ENCODE data around the gene GTSE1.

The GTSE1 gene

GRCh38 chr22:46322711-46323110 is 26.0 kb downstream of the GTSE1 start:
- Histone ChIP-seq H3K27me3 (ENCODE audit: control insufficient read depth in 1 of 2, insufficient read depth in 2 of 2, low read length in 2 of 2) (no peaks in the 10 kb centered on the region), H3K4me1 (ENCODE audit: insufficient read depth, low read length) (no peaks in the 10 kb centered on the region), H3K27ac (ENCODE audit: low read depth, low read length) (no peak overlapping the region), H3K36me3 (ENCODE audit: insufficient read depth, low read length) (no peaks in the 10 kb centered on the region), H3K9ac (ENCODE audit: low read length) (no peak overlapping the region), H3K9me3 (ENCODE audit: low read length) (no peaks in the 10 kb centered on the region), H3K4me3 (ENCODE audit: low read depth in 1 of 2, low read length in 2 of 2) (no peak overlapping the region)

- H3K36me3 ChIP-seq (ENCODE audit: insufficient read depth, low read length), result no peaks in the 10 kb centered on the region
Observed at GRCh38 chr22:46323162-46323561, 26.5 kb downstream of the GTSE1 start.

GRCh38 chr22:46326066-46326680 is 29.5 kb downstream of the GTSE1 start:
- Histone ChIP-seq H3K4me3 (ENCODE audit: low read depth in 1 of 2, low read length in 2 of 2) (no peak overlapping the region), H3K36me3 (ENCODE audit: insufficient read depth, low read length) (no peaks in the 10 kb centered on the region), H3K9me3 (ENCODE audit: low read length) (no peaks in the 10 kb centered on the region), H3K9ac (ENCODE audit: low read length) (no peak overlapping the region), H3K27ac (ENCODE audit: low read depth, low read length) (no peak overlapping the region), H3K27me3 (ENCODE audit: control insufficient read depth in 1 of 2, insufficient read depth in 2 of 2, low read length in 2 of 2) (no peaks in the 10 kb centered on the region), H3K4me1 (ENCODE audit: insufficient read depth, low read length) (no peaks in the 10 kb centered on the region)

More at GRCh38 chr22:46323162-46323561, 26.5 kb downstream of the GTSE1 start:
- no peak overlapping the region for H3K4me3 ChIP-seq (ENCODE audit: low read depth in 1 of 2, low read length in 2 of 2)
- no peaks in the 10 kb centered on the region for H3K27me3 ChIP-seq (ENCODE audit: control insufficient read depth in 1 of 2, insufficient read depth in 2 of 2, low read length in 2 of 2)
- H3K9ac ChIP-seq (ENCODE audit: low read length), result no peak overlapping the region
- H3K9me3 ChIP-seq (ENCODE audit: low read length), result no peaks in the 10 kb centered on the region
- H3K27ac ChIP-seq (ENCODE audit: low read depth, low read length), result no peak overlapping the region
- H3K4me1 ChIP-seq (ENCODE audit: insufficient read depth, low read length), result no peaks in the 10 kb centered on the region

GRCh38 chr22:46327691-46328465 is 31.2 kb downstream of the GTSE1 start:
- no peak overlapping the region for H3K9ac ChIP-seq (ENCODE audit: low read length)
- H3K36me3 ChIP-seq (ENCODE audit: insufficient read depth, low read length), result no peaks in the 10 kb centered on the region
- no peaks in the 10 kb centered on the region for H3K4me1 ChIP-seq (ENCODE audit: insufficient read depth, low read length)
- H3K27me3 ChIP-seq (ENCODE audit: control insufficient read depth in 1 of 2, insufficient read depth in 2 of 2, low read length in 2 of 2), result no peaks in the 10 kb centered on the region
- no peak overlapping the region for H3K27ac ChIP-seq (ENCODE audit: low read depth, low read length)
- H3K4me3 ChIP-seq (ENCODE audit: low read depth in 1 of 2, low read length in 2 of 2), result no peak overlapping the region
- no peaks in the 10 kb centered on the region for H3K9me3 ChIP-seq (ENCODE audit: low read length)

GRCh38 chr22:46328797-46329196 is 32.1 kb downstream of the GTSE1 start:
- H3K9me3 ChIP-seq (ENCODE audit: low read length), result no peaks in the 10 kb centered on the region
- H3K4me1 ChIP-seq (ENCODE audit: insufficient read depth, low read length), result no peaks in the 10 kb centered on the region
- no peak overlapping the region for H3K27ac ChIP-seq (ENCODE audit: low read depth, low read length)
- no peaks in the 10 kb centered on the region for H3K27me3 ChIP-seq (ENCODE audit: control insufficient read depth in 1 of 2, insufficient read depth in 2 of 2, low read length in 2 of 2)
- no peak overlapping the region for H3K4me3 ChIP-seq (ENCODE audit: low read depth in 1 of 2, low read length in 2 of 2)
- no peak overlapping the region for H3K9ac ChIP-seq (ENCODE audit: low read length)
- H3K36me3 ChIP-seq (ENCODE audit: insufficient read depth, low read length), result no peaks in the 10 kb centered on the region

- H3K27me3 ChIP-seq (ENCODE audit: control insufficient read depth in 1 of 2, insufficient read depth in 2 of 2, low read length in 2 of 2), result no peaks in the 10 kb centered on the region
- no peaks in the 10 kb centered on the region for H3K36me3 ChIP-seq (ENCODE audit: insufficient read depth, low read length)
- no peak overlapping the region for H3K27ac ChIP-seq (ENCODE audit: low read depth, low read length)
- no peak overlapping the region for H3K4me3 ChIP-seq (ENCODE audit: low read depth in 1 of 2, low read length in 2 of 2)
- H3K9ac ChIP-seq (ENCODE audit: low read length), result no peak overlapping the region
- no peaks in the 10 kb centered on the region for H3K9me3 ChIP-seq (ENCODE audit: low read length)
- H3K4me1 ChIP-seq (ENCODE audit: insufficient read depth, low read length), result no peaks in the 10 kb centered on the region
Observed at GRCh38 chr22:46329616-46330015, 32.9 kb downstream of the GTSE1 start.

GRCh38 chr22:46330426-46330825 is 33.8 kb downstream of the GTSE1 start:
- H3K36me3 ChIP-seq (ENCODE audit: insufficient read depth, low read length), result no peaks in the 10 kb centered on the region
- no peaks in the 10 kb centered on the region for H3K27me3 ChIP-seq (ENCODE audit: control insufficient read depth in 1 of 2, insufficient read depth in 2 of 2, low read length in 2 of 2)

GRCh38 chr22:46331496-46331895 is 34.8 kb downstream of the GTSE1 start:
- Histone ChIP-seq H3K27me3 (ENCODE audit: control insufficient read depth in 1 of 2, insufficient read depth in 2 of 2, low read length in 2 of 2) (no peaks in the 10 kb centered on the region), H3K4me3 (ENCODE audit: low read depth in 1 of 2, low read length in 2 of 2) (no peak overlapping the region), H3K27ac (ENCODE audit: low read depth, low read length) (no peak overlapping the region), H3K9ac (ENCODE audit: low read length) (no peak overlapping the region), H3K9me3 (ENCODE audit: low read length) (no peaks in the 10 kb centered on the region), H3K4me1 (ENCODE audit: insufficient read depth, low read length) (peaks cover 3% of the 10 kb centered on the region), H3K36me3 (ENCODE audit: insufficient read depth, low read length) (no peaks in the 10 kb centered on the region)

More at GRCh38 chr22:46330426-46330825, 33.8 kb downstream of the GTSE1 start:
- Histone ChIP-seq H3K9ac (ENCODE audit: low read length) (no peak overlapping the region), H3K9me3 (ENCODE audit: low read length) (no peaks in the 10 kb centered on the region), H3K4me1 (ENCODE audit: insufficient read depth, low read length) (no peaks in the 10 kb centered on the region), H3K4me3 (ENCODE audit: low read depth in 1 of 2, low read length in 2 of 2) (no peak overlapping the region), H3K27ac (ENCODE audit: low read depth, low read length) (no peak overlapping the region)

- H3K4me3 ChIP-seq (ENCODE audit: low read depth in 1 of 2, low read length in 2 of 2), result peak within 1 kb of the TSS; percentile 95 to 97
- H3K36me3 ChIP-seq (ENCODE audit: insufficient read depth, low read length), result peaks cover 23% of the 10 kb centered on the region
- no peaks in the 10 kb centered on the region for H3K27me3 ChIP-seq (ENCODE audit: control insufficient read depth in 1 of 2, insufficient read depth in 2 of 2, low read length in 2 of 2)
- H3K9ac ChIP-seq (ENCODE audit: low read length), result peak within 1 kb of the TSS; percentile 55
- H3K9me3 ChIP-seq (ENCODE audit: low read length), result no peaks in the 10 kb centered on the region
- peaks cover 13% of the 10 kb centered on the region for H3K4me1 ChIP-seq (ENCODE audit: insufficient read depth, low read length)
- H3K27ac ChIP-seq (ENCODE audit: low read depth, low read length), result peak within 1 kb of the TSS; percentile 82
Observed at GRCh38 chr22:46335201-46336118, 38.8 kb downstream of the GTSE1 start, which contains the start of gene TRMU. TRMU (plus strand) TSS chr22:46335714; CDS start chr22:46335765, 51 bp downstream.

DNA sequence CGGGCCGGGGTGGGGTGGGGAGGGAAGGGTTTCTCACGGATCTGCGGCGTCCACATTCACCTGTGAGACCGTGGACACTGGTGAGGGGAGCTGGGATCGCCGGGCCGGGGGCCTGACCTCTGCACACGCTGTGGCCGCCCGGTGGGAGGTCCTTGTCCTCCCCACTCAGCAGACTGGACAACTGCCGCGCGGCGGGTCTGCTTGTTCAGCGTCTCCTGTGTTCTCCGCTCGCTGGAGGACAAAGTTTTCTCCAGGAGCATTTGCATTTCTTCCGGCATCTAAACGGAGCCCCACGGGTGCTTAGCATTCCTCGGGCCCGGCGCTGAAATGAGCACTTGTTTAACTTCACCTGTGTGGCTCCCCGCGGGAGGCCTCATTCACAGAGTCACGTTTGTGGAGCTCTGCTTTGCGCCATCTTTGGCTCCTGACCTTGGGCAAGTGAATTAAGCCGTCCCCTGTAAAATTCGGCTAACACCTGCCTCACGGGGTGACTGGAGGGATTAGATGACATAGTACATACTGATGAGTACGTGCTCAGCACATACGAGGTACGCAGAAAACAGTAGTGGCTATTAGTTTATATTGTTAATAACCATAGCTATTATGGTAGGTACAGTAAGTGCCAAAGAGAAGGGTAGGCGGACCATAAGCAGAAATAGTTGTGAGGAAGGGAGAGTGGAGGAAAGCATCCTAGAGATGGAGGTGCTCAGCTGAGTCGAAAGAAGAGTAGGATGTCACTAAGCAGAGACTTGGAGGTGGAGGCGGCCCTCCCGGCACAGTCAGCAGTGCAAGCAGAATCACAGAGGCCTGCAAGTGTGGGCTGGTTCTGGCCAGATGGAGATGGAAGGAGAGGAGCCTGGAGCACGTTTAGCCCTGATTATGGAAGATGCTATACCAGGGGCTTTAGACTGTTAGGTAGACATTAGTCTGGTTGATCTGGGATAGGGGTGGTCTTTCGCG is 39.7 kb downstream of the GTSE1 start:
- peaks cover 13% of the 10 kb centered on the region for H3K4me1 ChIP-seq (ENCODE audit: insufficient read depth, low read length)
- H3K27ac ChIP-seq (ENCODE audit: low read depth, low read length), result peak overlapping the region; percentile 82
- peaks cover 30% of the 10 kb centered on the region for H3K36me3 ChIP-seq (ENCODE audit: insufficient read depth, low read length)
- no peaks in the 10 kb centered on the region for H3K27me3 ChIP-seq (ENCODE audit: control insufficient read depth in 1 of 2, insufficient read depth in 2 of 2, low read length in 2 of 2)
- H3K4me3 ChIP-seq (ENCODE audit: low read depth in 1 of 2, low read length in 2 of 2), result peak overlapping the region; percentile 95 to 97
- H3K9me3 ChIP-seq (ENCODE audit: low read length), result no peaks in the 10 kb centered on the region
- H3K9ac ChIP-seq (ENCODE audit: low read length), result peak overlapping the region; percentile 55

All from muscle layer of colon (tissue), 2 donors.